OCI-LY1 (cell line): ENCODE data around the gene ZBTB16.

Experiments used
- H2AFZ ChIP-seq: fragments of 200-600 bp; sonication (generic), shearing (Covaris generic); 2 replicates; pipeline ENCODE4 v1.6.0; 2014; ENCODE audit warnings: antibody characterized with exemption, mild to moderate bottlenecking, low read length
- H3F3A ChIP-seq: fragments of 200-600 bp; sonication (generic), shearing (Covaris generic); 2 replicates; pipeline ENCODE4 v1.6.0; 2014; ENCODE audit warnings: mild to moderate bottlenecking, antibody characterized with exemption, low read length, moderate library complexity; ENCODE audit not compliant: insufficient read depth
- H3K27ac ChIP-seq: fragments of 200-600 bp; sonication (generic); 2 replicates; pipeline ENCODE4 v1.5.1; 2014; ENCODE audit warnings: low read length, mixed run types, mild to moderate bottlenecking, low read depth; ENCODE audit not compliant: poor library complexity, severe bottlenecking
- H3K27me3 ChIP-seq: fragments of 200-600 bp; sonication (generic); 2 replicates; pipeline ENCODE4 v1.6.0; 2014; ENCODE audit warnings: antibody characterized with exemption, mild to moderate bottlenecking, low read length, moderate library complexity; ENCODE audit not compliant: insufficient read depth
- H3K36me3 ChIP-seq: fragments of 200-600 bp; sonication (generic); 2 replicates; pipeline ENCODE4 v1.6.1; 2014; ENCODE audit warnings: mild to moderate bottlenecking, antibody characterized with exemption, low read length, moderate library complexity, mixed read lengths; ENCODE audit not compliant: insufficient read depth
- H3K4me1 ChIP-seq: fragments of 200-600 bp; sonication (generic); 2 replicates; pipeline ENCODE4 v1.5.1; 2014; ENCODE audit warnings: mild to moderate bottlenecking, low read length, moderate library complexity; ENCODE audit not compliant: insufficient read depth, severe bottlenecking
- H3K4me2 ChIP-seq: fragments of 200-600 bp; sonication (generic), shearing (Covaris generic); 2 replicates; pipeline ENCODE4 v1.6.1; 2014; ENCODE audit warnings: low read length
- H3K4me3 ChIP-seq: fragments of 200-600 bp; sonication (generic); 2 replicates; pipeline ENCODE4 v1.5.1; 2014; ENCODE audit warnings: low read length, low read depth, mild to moderate bottlenecking, mixed read lengths; ENCODE audit not compliant: poor library complexity, severe bottlenecking
- H3K79me2 ChIP-seq: fragments of 200-600 bp; shearing (Covaris generic); 2 replicates; pipeline ENCODE4 v1.6.1; 2016; ENCODE audit warnings: mixed run types, low read length, mixed read lengths; ENCODE audit not compliant: insufficient read depth
- H3K9ac ChIP-seq: fragments of 200-600 bp; sonication (generic), shearing (Covaris generic); 2 replicates; pipeline ENCODE4 v1.6.1; 2014; ENCODE audit warnings: mild to moderate bottlenecking, low read length, mixed read lengths
- H3K9me2 ChIP-seq: fragments of 200-600 bp; sonication (generic), shearing (Covaris generic); 2 replicates; pipeline ENCODE4 v1.6.1; 2014; ENCODE audit warnings: low read depth, mild to moderate bottlenecking, low read length, mixed read lengths
- H3K9me3 ChIP-seq: fragments of 200-600 bp; shearing (Covaris generic); 2 replicates; pipeline ENCODE4 v1.6.1; 2014; ENCODE audit warnings: low read length, mixed read lengths
- H4K20me1 ChIP-seq: fragments of 200-600 bp; sonication (generic), shearing (Covaris generic); 2 replicates; pipeline ENCODE4 v1.6.0; 2016; ENCODE audit warnings: mild to moderate bottlenecking, low read length; ENCODE audit not compliant: insufficient read depth
- EZH2 ChIP-seq: fragments of 200-600 bp; sonication (generic), shearing (Covaris generic); IDR thresholded peaks from 2 replicates; pipeline ENCODE4 v1.8.0; 2017; ENCODE audit warnings: borderline replicate concordance, mixed run types, mild to moderate bottlenecking, antibody characterized with exemption, low read length, moderate library complexity, mixed read lengths
- TF ChIP-seq, protein P1 (sequence below): fragments of 200-600 bp; sonication (generic), shearing (Covaris generic); IDR thresholded peaks from 2 replicates; pipeline ENCODE4 v1.5.1; 2017; ENCODE audit warnings: mild to moderate bottlenecking, antibody characterized with exemption, low read length, moderate library complexity, mixed read lengths

The ZBTB16 gene

GRCh38 chr11:114270531-114271270 lies 211.2 kb downstream of the ZBTB16 start:
- H3K9me2 ChIP-seq: no peaks in the 10 kb centered on the region
- H3F3A ChIP-seq: no peaks in the 10 kb centered on the region
- no peaks in the 10 kb centered on the region for H3K9me3 ChIP-seq
- no peak overlapping the region for H2AFZ ChIP-seq
- no peaks in the 10 kb centered on the region for H3K4me1 ChIP-seq
- no peaks in the 10 kb centered on the region for H3K36me3 ChIP-seq
- no peak overlapping the region for H3K4me3 ChIP-seq
- no peak overlapping the region for H3K9ac ChIP-seq
- no peak overlapping the region for H3K4me2 ChIP-seq
- H3K79me2 ChIP-seq: no peaks in the 10 kb centered on the region
- no peak for TF ChIP-seq EZH2
- TF ChIP-seq, protein P1, sequence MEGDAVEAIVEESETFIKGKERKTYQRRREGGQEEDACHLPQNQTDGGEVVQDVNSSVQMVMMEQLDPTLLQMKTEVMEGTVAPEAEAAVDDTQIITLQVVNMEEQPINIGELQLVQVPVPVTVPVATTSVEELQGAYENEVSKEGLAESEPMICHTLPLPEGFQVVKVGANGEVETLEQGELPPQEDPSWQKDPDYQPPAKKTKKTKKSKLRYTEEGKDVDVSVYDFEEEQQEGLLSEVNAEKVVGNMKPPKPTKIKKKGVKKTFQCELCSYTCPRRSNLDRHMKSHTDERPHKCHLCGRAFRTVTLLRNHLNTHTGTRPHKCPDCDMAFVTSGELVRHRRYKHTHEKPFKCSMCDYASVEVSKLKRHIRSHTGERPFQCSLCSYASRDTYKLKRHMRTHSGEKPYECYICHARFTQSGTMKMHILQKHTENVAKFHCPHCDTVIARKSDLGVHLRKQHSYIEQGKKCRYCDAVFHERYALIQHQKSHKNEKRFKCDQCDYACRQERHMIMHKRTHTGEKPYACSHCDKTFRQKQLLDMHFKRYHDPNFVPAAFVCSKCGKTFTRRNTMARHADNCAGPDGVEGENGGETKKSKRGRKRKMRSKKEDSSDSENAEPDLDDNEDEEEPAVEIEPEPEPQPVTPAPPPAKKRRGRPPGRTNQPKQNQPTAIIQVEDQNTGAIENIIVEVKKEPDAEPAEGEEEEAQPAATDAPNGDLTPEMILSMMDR: no peak
- no peaks in the 10 kb centered on the region for H3K27me3 ChIP-seq
- H4K20me1 ChIP-seq: no peaks in the 10 kb centered on the region
- no peak overlapping the region for H3K27ac ChIP-seq

DNA sequence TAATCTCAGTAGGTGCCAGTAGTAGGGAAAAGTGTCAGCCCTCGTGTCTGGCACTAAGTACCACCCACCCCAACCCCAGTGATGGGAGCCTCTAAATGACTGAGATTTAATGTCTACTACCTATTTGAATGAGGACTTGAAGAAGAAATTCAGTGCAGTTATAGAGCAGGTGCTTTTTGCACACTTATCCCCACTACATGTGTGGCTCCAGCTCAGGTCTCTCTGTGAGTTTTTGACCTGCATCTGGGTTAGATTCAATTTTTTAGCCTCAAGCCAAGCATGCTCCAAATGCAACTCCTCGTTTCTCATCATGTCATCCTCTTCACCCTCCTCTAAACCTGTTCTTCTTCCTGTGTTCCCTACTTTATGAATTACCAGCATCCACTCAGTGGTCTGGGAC lies 211.8 kb downstream of the ZBTB16 start:
- no peaks in the 10 kb centered on the region for H4K20me1 ChIP-seq
- H3K27me3 ChIP-seq: no peaks in the 10 kb centered on the region
- H3K4me1 ChIP-seq: no peaks in the 10 kb centered on the region
- H3K36me3 ChIP-seq: no peaks in the 10 kb centered on the region
- H3K27ac ChIP-seq: no peak overlapping the region
- TF ChIP-seq, protein P1: no peak
- no peak for TF ChIP-seq EZH2
- H2AFZ ChIP-seq: no peak overlapping the region
- H3K9me3 ChIP-seq: no peaks in the 10 kb centered on the region
- H3K9me2 ChIP-seq: no peaks in the 10 kb centered on the region
- no peak overlapping the region for H3K9ac ChIP-seq
- H3F3A ChIP-seq: no peaks in the 10 kb centered on the region
- no peak overlapping the region for H3K4me3 ChIP-seq
- no peaks in the 10 kb centered on the region for H3K79me2 ChIP-seq
- no peak overlapping the region for H3K4me2 ChIP-seq

GRCh38 chr11:114272311-114272710 lies 212.8 kb downstream of the ZBTB16 start:
- Histone ChIP-seq H3K4me3 (no peak overlapping the region), H3K4me1 (no peaks in the 10 kb centered on the region), H4K20me1 (no peaks in the 10 kb centered on the region), H2AFZ (no peak overlapping the region), H3K27ac (no peak overlapping the region), H3F3A (no peaks in the 10 kb centered on the region), H3K79me2 (no peaks in the 10 kb centered on the region), H3K4me2 (no peak overlapping the region), H3K9me2 (no peaks in the 10 kb centered on the region), H3K9ac (no peak overlapping the region), H3K9me3 (no peaks in the 10 kb centered on the region), H3K36me3 (no peaks in the 10 kb centered on the region), H3K27me3 (no peaks in the 10 kb centered on the region)
- TF ChIP-seq, protein P1: no peak
- TF ChIP-seq EZH2: no peak
